ENCODE data around the gene RAB37. TPM values are rescaled to one million over a fixed set of nuclear protein-coding genes. Genes with fewer than 3 reads are reported as not detected.

Gene RAB37
- total and polyA plus RNA-seq, 2 donors from 2014 or later = 1.7 to 5.6 TPM

DNA sequence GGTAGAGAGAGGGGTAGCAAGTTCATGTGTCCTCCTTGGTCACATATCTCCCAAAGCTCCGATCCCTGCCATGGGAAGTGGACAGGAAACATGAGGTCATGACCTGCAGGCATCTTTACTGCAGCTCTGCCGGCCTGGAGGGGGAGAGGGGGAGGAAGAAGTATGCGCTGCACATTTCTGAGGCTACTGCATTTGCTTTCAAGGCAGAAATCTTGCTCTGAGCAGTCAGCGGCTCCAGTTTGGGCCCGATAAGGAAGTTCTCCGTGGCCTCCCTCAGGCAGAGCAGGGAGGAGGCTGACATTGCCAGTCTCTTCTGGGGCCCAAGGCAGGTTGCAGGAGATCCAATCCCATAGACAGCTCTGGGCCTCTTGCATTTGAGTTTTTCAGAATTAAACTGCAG, 9.9 kb downstream of the RAB37 start:
- no peak for FAIRE-seq
- intact Hi-C loops (cut with DNase I) = loop anchor here (10.0 kb wide), 1 partner anchor 118 kb away; no protein-coding TSS in a partner anchor

DNA sequence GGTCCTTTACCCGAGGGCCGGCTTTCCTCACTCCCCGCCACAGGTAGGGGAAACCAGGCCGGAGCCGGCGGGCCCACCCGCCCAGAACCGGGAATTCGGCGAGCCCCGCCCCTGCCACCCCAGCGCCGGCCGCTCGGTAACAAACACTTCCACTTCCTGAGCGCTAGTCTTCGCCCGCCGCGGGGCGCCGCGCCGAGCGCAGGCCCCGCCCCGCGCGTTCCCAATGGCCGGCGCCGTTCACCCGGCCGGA, 11.1 kb downstream of the RAB37 start:
- no peaks in the 10 kb centered on the region for H3K9me3 ChIP-seq (ENCODE audit: control insufficient read depth in 2 of 3, insufficient read depth in 1 of 3, low read length in 3 of 3)
- peaks cover 3 to 43% (median 10%) of the 10 kb centered on the region in 3 donors for H3K4me1 ChIP-seq (ENCODE audit: control insufficient read depth in 2 of 3, insufficient read depth in 2 of 3, low read depth in 1 of 3, low read length in 3 of 3)
- H3K4me3 ChIP-seq (ENCODE audit: low read length in 3 of 3) = peak overlapping the region in 2 of 3 donors; percentile 49 to 55
- no peaks in the 10 kb centered on the region for H3K27me3 ChIP-seq (ENCODE audit: control insufficient read depth, insufficient read depth, low read length)
- H3K9ac ChIP-seq (ENCODE audit: low read length in 3 of 3) = peak overlapping the region in 1 of 3 donors; percentile 19
- peaks cover 0 to 3% (median 0%) of the 10 kb centered on the region in 3 donors for H3K36me3 ChIP-seq (ENCODE audit: control insufficient read depth in 2 of 3, insufficient read depth in 3 of 3, low read length in 3 of 3)
- peak overlapping the region in 1 of 2 donors; percentile 42 for H3K27ac ChIP-seq (ENCODE audit: low read depth in 2 of 2, low read length in 2 of 2)
- intact Hi-C loops (cut with DNase I) = loop anchor here (10.0 kb wide), 1 partner anchor 117 kb away; no protein-coding TSS in a partner anchor
- TF ChIP-seq, protein P1, sequence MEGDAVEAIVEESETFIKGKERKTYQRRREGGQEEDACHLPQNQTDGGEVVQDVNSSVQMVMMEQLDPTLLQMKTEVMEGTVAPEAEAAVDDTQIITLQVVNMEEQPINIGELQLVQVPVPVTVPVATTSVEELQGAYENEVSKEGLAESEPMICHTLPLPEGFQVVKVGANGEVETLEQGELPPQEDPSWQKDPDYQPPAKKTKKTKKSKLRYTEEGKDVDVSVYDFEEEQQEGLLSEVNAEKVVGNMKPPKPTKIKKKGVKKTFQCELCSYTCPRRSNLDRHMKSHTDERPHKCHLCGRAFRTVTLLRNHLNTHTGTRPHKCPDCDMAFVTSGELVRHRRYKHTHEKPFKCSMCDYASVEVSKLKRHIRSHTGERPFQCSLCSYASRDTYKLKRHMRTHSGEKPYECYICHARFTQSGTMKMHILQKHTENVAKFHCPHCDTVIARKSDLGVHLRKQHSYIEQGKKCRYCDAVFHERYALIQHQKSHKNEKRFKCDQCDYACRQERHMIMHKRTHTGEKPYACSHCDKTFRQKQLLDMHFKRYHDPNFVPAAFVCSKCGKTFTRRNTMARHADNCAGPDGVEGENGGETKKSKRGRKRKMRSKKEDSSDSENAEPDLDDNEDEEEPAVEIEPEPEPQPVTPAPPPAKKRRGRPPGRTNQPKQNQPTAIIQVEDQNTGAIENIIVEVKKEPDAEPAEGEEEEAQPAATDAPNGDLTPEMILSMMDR (IDR thresholded peaks at IDR 0.05; ENCODE audit: borderline replicate concordance, extremely low read depth, insufficient read depth) = no peak
- FAIRE-seq = no peak
- DNase-seq = no peak

More for the DNA sequence above, 9.9 kb downstream of the RAB37 start:
- no peak overlapping the region for H3K9ac ChIP-seq (ENCODE audit: low read length in 3 of 3)
- peaks cover 3 to 43% (median 10%) of the 10 kb centered on the region in 3 donors for H3K4me1 ChIP-seq (ENCODE audit: control insufficient read depth in 2 of 3, insufficient read depth in 2 of 3, low read depth in 1 of 3, low read length in 3 of 3)
- no peak overlapping the region for H3K27ac ChIP-seq (ENCODE audit: low read depth in 2 of 2, low read length in 2 of 2)
- no peaks in the 10 kb centered on the region for H3K9me3 ChIP-seq (ENCODE audit: control insufficient read depth in 2 of 3, insufficient read depth in 1 of 3, low read length in 3 of 3)
- no peaks in the 10 kb centered on the region for H3K27me3 ChIP-seq (ENCODE audit: control insufficient read depth, insufficient read depth, low read length)
- TF ChIP-seq, protein P1 (IDR thresholded peaks at IDR 0.05; ENCODE audit: borderline replicate concordance, extremely low read depth, insufficient read depth) = no peak
- no peak overlapping the region for H3K4me3 ChIP-seq (ENCODE audit: low read length in 3 of 3)
- H3K36me3 ChIP-seq (ENCODE audit: control insufficient read depth in 2 of 3, insufficient read depth in 3 of 3, low read length in 3 of 3) = peaks cover 0 to 3% (median 0%) of the 10 kb centered on the region in 3 donors
- DNase-seq = peak in 3 of 5 donors; percentile 45 to 64 (median 47)

DNA sequence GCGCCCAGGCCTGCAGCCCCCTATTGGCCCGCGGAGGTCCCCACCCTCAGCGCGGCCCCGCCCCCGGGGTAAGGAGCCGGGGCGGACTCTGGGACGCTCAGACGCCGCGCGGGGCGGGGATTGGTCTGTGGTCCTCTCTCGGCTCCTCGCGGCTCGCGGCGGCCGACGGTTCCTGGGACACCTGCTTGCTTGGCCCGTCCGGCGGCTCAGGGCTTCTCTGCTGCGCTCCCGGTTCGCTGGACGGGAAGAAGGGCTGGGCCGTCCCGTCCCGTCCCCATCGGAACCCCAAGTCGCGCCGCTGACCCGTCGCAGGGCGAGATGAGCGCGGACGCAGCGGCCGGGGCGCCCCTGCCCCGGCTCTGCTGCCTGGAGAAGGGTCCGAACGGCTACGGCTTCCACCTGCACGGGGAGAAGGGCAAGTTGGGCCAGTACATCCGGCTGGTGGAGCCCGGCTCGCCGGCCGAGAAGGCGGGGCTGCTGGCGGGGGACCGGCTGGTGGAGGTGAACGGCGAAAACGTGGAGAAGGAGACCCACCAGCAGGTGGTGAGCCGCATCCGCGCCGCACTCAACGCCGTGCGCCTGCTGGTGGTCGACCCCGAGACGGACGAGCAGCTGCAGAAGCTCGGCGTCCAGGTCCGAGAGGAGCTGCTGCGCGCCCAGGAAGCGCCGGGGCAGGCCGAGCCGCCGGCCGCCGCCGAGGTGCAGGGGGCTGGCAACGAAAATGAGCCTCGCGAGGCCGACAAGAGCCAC, 11.6 kb downstream of the RAB37 start, which contains the start of gene NHERF1:
NHERF1 (plus strand) TSS at position 100 of the 750 bp plus-strand sequence; CDS start at position 319, 219 bp downstream.
- Histone ChIP-seq H3K4me1 (ENCODE audit: control insufficient read depth in 2 of 3, insufficient read depth in 2 of 3, low read depth in 1 of 3, low read length in 3 of 3) (peaks cover 3 to 43% (median 10%) of the 10 kb centered on the region in 3 donors), H3K27me3 (ENCODE audit: control insufficient read depth, insufficient read depth, low read length) (no peaks in the 10 kb centered on the region), H3K9ac (ENCODE audit: low read length in 3 of 3) (peak within 1 kb of the TSS; percentile 6 to 87 (median 83)), H3K9me3 (ENCODE audit: control insufficient read depth in 2 of 3, insufficient read depth in 1 of 3, low read length in 3 of 3) (no peaks in the 10 kb centered on the region), H3K4me3 (ENCODE audit: low read length in 3 of 3) (peak within 1 kb of the TSS; percentile 42 to 84 (median 75)), H3K36me3 (ENCODE audit: control insufficient read depth in 2 of 3, insufficient read depth in 3 of 3, low read length in 3 of 3) (peaks cover 0 to 3% (median 0%) of the 10 kb centered on the region in 3 donors), H3K27ac (ENCODE audit: low read depth in 2 of 2, low read length in 2 of 2) (peak within 1 kb of the TSS; percentile 82 to 91)
- FAIRE-seq (no peak), DNase-seq (peak; percentile 94 to 98 (median 97))
- TF ChIP-seq, protein P1 (IDR thresholded peaks at IDR 0.05; ENCODE audit: borderline replicate concordance, extremely low read depth, insufficient read depth) = peak; percentile 6
- intact Hi-C loops (cut with DNase I) = loop anchor here (10.0 kb wide), 1 partner anchor 116 kb away; no protein-coding TSS in a partner anchor

All from kidney (tissue), 14 donors.